ENCODE results near the gene VPS13D.
A peak's percentile ranks its signal among the peaks of the same experiment; 100 is the strongest.
"Not testable (repeated sequence)": the region's sequence is repeated elsewhere in the genome, so short reads cannot be mapped to it uniquely, and the experiment has no call there.

VPS13D gene

GRCh38 chr1:12453400-12454343 is 223.8 kb downstream of the VPS13D start:
- TF ChIP-seq CTCF (IDR thresholded peaks at IDR 0.05; ENCODE audit: low read depth, low read length) = no peak
- H3K4me3 ChIP-seq (replicated peaks in 1 of 2; ENCODE audit: low read depth in 2 of 2, low read length in 2 of 2) = no peak overlapping the region
- no peak for DNase-seq (ENCODE audit: low read depth in 2 of 2)

DNA sequence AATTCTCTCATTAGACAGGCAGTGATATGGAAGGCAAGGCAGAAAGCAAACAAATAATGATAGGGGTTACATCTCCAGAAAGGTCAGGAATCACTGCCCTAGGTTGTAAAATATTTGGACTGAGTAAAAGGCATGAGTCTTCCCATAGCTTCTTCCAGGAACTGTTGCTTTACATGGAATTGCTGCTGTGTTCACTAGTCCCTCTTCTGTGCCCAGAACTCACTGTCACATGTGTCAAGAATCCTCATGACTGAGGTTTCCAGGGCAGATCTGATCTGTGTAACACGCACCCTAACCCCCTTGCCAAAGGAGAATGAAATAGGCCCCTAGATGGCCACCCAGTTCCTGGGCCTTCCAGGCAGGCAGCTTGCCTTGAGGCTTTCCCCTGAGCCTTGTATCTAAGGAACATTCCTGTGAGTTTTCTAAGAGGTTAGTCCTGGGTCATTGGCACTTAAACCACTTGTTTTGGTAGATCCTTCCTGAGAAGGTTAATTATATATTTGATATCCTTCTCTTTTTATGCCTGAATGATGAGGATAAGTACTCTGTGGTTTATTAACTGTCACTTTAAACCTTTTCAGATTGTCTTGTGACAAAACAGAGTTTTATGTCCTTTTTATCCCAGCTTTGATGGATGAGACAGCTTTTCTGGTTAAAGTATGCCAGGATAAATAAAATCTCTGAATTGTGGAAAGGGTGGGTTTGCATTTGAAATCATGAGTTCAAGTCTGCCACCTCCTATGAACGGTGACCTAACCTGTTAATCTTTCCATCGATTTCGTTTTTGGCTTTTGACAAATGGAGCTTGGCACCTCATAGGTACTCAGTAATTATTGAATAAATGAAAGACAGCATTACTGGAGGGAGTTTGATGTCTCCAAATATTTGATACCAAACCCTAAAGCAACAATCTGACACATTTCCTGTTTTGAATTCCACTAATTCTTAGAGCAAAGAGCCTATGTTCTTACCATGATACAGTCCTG is 224.9 kb downstream of the VPS13D start:
- no peak for TF ChIP-seq CTCF (IDR thresholded peaks at IDR 0.05; ENCODE audit: low read depth, low read length)
- H3K4me3 ChIP-seq (replicated peaks in 1 of 2; ENCODE audit: low read depth in 2 of 2, low read length in 2 of 2) = no peak overlapping the region
- peak; percentile 53 to 79 for DNase-seq (ENCODE audit: low read depth in 2 of 2)

GRCh38 chr1:12456081-12456480 is 226.3 kb downstream of the VPS13D start:
- H3K4me3 ChIP-seq (replicated peaks in 1 of 2; ENCODE audit: low read depth in 2 of 2, low read length in 2 of 2) = not testable (repeated sequence)

GRCh38 chr1:12456979-12457378 is 227.1 kb downstream of the VPS13D start:
- H3K4me3 ChIP-seq (replicated peaks in 1 of 2; ENCODE audit: low read depth in 2 of 2, low read length in 2 of 2) = no peak overlapping the region
- TF ChIP-seq CTCF (IDR thresholded peaks at IDR 0.05; ENCODE audit: low read depth, low read length) = no peak
- DNase-seq (ENCODE audit: low read depth in 2 of 2) = peak; percentile 71 to 73

More at GRCh38 chr1:12456081-12456480, 226.3 kb downstream of the VPS13D start:
- not testable (repeated sequence) for DNase-seq (ENCODE audit: low read depth in 2 of 2)

DNA sequence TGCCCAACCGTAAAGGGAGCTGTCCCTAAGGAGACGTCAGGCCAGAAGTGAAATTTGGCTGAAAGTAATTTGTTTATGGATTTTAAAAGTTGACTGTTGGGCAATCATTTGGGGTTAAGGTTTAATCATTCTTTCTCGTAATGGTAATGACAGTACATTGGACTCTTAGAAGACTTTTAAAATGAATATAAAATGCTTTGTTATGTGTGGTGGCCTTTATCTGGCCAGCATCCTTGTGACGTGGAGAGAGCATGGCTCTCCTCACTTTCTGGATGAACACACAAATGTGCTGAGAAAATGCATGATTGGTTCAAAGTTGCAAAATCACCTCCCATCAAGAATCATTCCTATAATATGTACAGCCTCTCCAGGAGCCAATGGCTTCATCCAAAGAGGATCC is 227.9 kb downstream of the VPS13D start:
- H3K4me3 ChIP-seq (replicated peaks in 1 of 2; ENCODE audit: low read depth in 2 of 2, low read length in 2 of 2) = no peak overlapping the region
- peak; percentile 42 to 84 for DNase-seq (ENCODE audit: low read depth in 2 of 2)
- no peak for TF ChIP-seq CTCF (IDR thresholded peaks at IDR 0.05; ENCODE audit: low read depth, low read length)

- TF ChIP-seq CTCF (IDR thresholded peaks at IDR 0.05; ENCODE audit: low read depth, low read length) = no peak
- DNase-seq (ENCODE audit: low read depth in 2 of 2) = no peak
Observed at GRCh38 chr1:12458571-12458970, 228.7 kb downstream of the VPS13D start.

DNA sequence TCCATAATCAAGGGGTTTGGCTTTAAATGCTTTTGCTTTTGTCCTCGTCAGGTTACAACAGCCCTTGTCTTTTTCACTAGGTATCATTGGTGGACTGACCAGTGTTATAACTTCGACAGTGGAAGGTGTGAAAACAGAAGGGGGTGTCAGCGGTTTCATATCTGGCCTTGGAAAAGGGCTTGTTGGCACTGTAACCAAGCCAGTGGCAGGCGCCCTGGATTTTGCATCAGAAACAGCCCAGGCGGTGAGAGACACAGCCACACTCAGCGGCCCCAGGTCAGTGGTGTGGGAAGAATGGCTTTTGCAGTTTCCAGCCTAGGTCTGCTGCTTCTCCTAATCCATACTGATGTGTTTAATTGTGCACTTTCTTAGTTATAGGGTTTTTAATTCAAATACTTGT is 230.3 kb downstream of the VPS13D start:
- DNase-seq (ENCODE audit: low read depth in 2 of 2) = no peak
- H3K4me3 ChIP-seq (replicated peaks in 1 of 2; ENCODE audit: low read depth in 2 of 2, low read length in 2 of 2) = no peak overlapping the region
- no peak for TF ChIP-seq CTCF (IDR thresholded peaks at IDR 0.05; ENCODE audit: low read depth, low read length)

More at GRCh38 chr1:12458571-12458970, 228.7 kb downstream of the VPS13D start:
- no peak overlapping the region for H3K4me3 ChIP-seq (replicated peaks in 1 of 2; ENCODE audit: low read depth in 2 of 2, low read length in 2 of 2)
